ENCODE data around the gene PIK3C3. TPM values are rescaled to one million over a fixed set of nuclear protein-coding genes. Genes with fewer than 3 reads are reported as not detected.

PIK3C3 gene
- total RNA-seq, 2 experiments from 2014 or later = 52.6 to 62.1 TPM

- ATAC-seq (no peak), DNase-seq (no peak)
- Mint-ChIP-seq H3K27me3 (peaks cover 2% of the 10 kb centered on the region), H3K27ac (no peak overlapping the region), H3K9me3 (no peaks in the 10 kb centered on the region), H3K36me3 (ENCODE audit: low read depth) (no peaks in the 10 kb centered on the region), H3K4me3 (no peak overlapping the region), H3K4me1 (ENCODE audit: low read depth) (no peaks in the 10 kb centered on the region)
- POLR2A ChIA-PET = no interaction called here
- no peak for TF ChIP-seq CTCF (IDR thresholded peaks at IDR 0.05)
- intact Hi-C loops (cut with micrococcal nuclease) = no loop called here
- CTCF ChIA-PET = interaction anchor here (1.2 kb wide), 1 partner anchor 17 kb away, joined by 4 read pairs; no protein-coding TSS in a partner anchor
These were observed 176.3 kb downstream of the PIK3C3 start for GRCh38 chr18:42131066-42131929.

DNA sequence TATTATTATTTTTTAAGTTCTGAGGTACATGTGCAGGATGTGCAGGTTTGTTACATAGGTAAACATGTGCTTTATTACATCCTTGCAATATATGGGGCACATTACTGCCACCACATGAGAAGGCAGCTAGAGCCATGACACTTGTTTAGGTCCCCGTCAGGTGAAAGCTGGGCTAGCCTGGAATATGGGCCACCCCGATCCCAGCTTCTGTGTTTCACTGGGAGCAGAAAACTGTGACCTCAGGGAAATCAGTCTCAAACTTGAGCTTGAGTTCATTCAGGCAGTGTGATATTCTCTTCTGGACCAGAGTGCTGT lies 176.9 kb downstream of the PIK3C3 start:
- CTCF ChIA-PET = no interaction called here

More for the DNA sequence above, 176.9 kb downstream of the PIK3C3 start:
- no peak for DNase-seq
- H3K9me3 Mint-ChIP-seq = no peaks in the 10 kb centered on the region
- TF ChIP-seq CTCF (IDR thresholded peaks at IDR 0.05) = no peak
- H3K4me3 Mint-ChIP-seq = no peak overlapping the region
- H3K27me3 Mint-ChIP-seq = peaks cover 2% of the 10 kb centered on the region
- no peaks in the 10 kb centered on the region for H3K4me1 Mint-ChIP-seq (ENCODE audit: low read depth)
- no peak overlapping the region for H3K27ac Mint-ChIP-seq
- intact Hi-C loops (cut with micrococcal nuclease) = no loop called here
- no peak for ATAC-seq
- POLR2A ChIA-PET = no interaction called here
- H3K36me3 Mint-ChIP-seq (ENCODE audit: low read depth) = no peaks in the 10 kb centered on the region

Measured in activated CD8-positive, alpha-beta T cell treated with anti-CD3 and anti-CD28 coated beads for 36 hours (primary cell).